GM23338 (cell line): ENCODE data around the gene ATP9A. TPM values are rescaled to one million over a fixed set of nuclear protein-coding genes. Genes with fewer than 3 reads are reported as not detected.
A peak's percentile ranks its signal among the peaks of the same experiment; 100 is the strongest.
"Not testable (repeated sequence)": the region's sequence is repeated elsewhere in the genome, so short reads cannot be mapped to it uniquely, and the experiment has no call there.

Experiments
- ATAC-seq: fragments of 200-7000 bp; cut with Tn5 transposase; 3 replicates; pipeline ENCODE4 v1.9.1; 2020
- DNase-seq: peaks from one replicate; pipeline ENCODE4 v3.0.0-alpha.2; 2015; ENCODE audit warnings: low spot score
- H2AFZ ChIP-seq: fragments of 200-600 bp; sonication (generic); 2 replicates; pipeline ENCODE4 v1.8.0; 2016; ENCODE audit warnings: antibody characterized with exemption, mild to moderate bottlenecking, moderate library complexity
- H3F3A ChIP-seq: fragments of 200-600 bp; sonication (generic); replicated peaks from 2 replicates; pipeline ENCODE4 v1.8.0; 2017; ENCODE audit warnings: antibody characterized with exemption, mixed run types, low read depth
- H3K27ac ChIP-seq: fragments of 200-600 bp; sonication (generic); 2 replicates; pipeline ENCODE4 v1.6.1; 2016; ENCODE audit warnings: low read depth
- H3K27me3 ChIP-seq: fragments of 200-600 bp; sonication (generic); 2 replicates; pipeline ENCODE4 v1.8.0; 2016; ENCODE audit warnings: mild to moderate bottlenecking, mixed run types, moderate library complexity; ENCODE audit not compliant: insufficient read depth
- H3K36me3 ChIP-seq: fragments of 200-600 bp; sonication (generic); 2 replicates; pipeline ENCODE4 v1.8.0; 2016; ENCODE audit warnings: mild to moderate bottlenecking; ENCODE audit not compliant: insufficient read depth
- H3K4me1 ChIP-seq: fragments of 200-600 bp; sonication (generic); 2 replicates; pipeline ENCODE4 v1.8.0; 2016; ENCODE audit warnings: mild to moderate bottlenecking, moderate library complexity; ENCODE audit not compliant: insufficient read depth
- H3K4me2 ChIP-seq: fragments of 200-600 bp; sonication (generic); 2 replicates; pipeline ENCODE4 v1.7.1; 2017; ENCODE audit warnings: mixed run types
- H3K4me3 ChIP-seq: fragments of 200-600 bp; sonication (generic); 2 replicates; pipeline ENCODE4 v1.6.1; 2016; ENCODE audit warnings: mixed run types
- H3K79me2 ChIP-seq: fragments of 200-600 bp; sonication (generic); replicated peaks from 2 replicates; pipeline ENCODE4 v1.8.0; 2017; ENCODE audit warnings: mild to moderate bottlenecking; ENCODE audit not compliant: insufficient read depth
- H3K9me2 ChIP-seq: fragments of 200-600 bp; sonication (generic); 2 replicates; pipeline ENCODE4 v1.8.0; 2017; ENCODE audit not compliant: insufficient read depth
- H4K20me1 ChIP-seq: fragments of 200-600 bp; sonication (generic); replicated peaks from 2 replicates; pipeline ENCODE4 v1.8.0; 2017; ENCODE audit warnings: mild to moderate bottlenecking; ENCODE audit not compliant: insufficient read depth
- H3K27ac Mint-ChIP-seq: 2 replicates; pipeline ENCODE4 v1.8.0; 2020; ENCODE audit warnings: inconsistent platforms, mild to moderate bottlenecking, moderate library complexity, mixed read lengths
- H3K27me3 Mint-ChIP-seq: 3 replicates; pipeline ENCODE4 v1.8.0; 2022; ENCODE audit warnings: low read depth, mild to moderate bottlenecking, moderate library complexity, mixed read lengths, inconsistent platforms; ENCODE audit not compliant: insufficient read depth, poor library complexity
- H3K36me3 Mint-ChIP-seq: 3 replicates; pipeline ENCODE4 v1.8.0; 2021; ENCODE audit warnings: low read depth, mild to moderate bottlenecking, inconsistent platforms, moderate library complexity, mixed read lengths
- H3K4me1 Mint-ChIP-seq: 3 replicates; pipeline ENCODE4 v1.8.0; 2020; ENCODE audit warnings: mild to moderate bottlenecking, inconsistent platforms, mixed read lengths
- H3K4me3 Mint-ChIP-seq: 3 replicates; pipeline ENCODE4 v1.8.0; 2021; ENCODE audit warnings: moderate library complexity, mild to moderate bottlenecking, inconsistent platforms, mixed read lengths
- H3K9me3 Mint-ChIP-seq: 3 replicates; pipeline ENCODE4 v1.8.0; 2020; ENCODE audit warnings: moderate library complexity, mild to moderate bottlenecking, inconsistent platforms, mixed read lengths
- CREB1 ChIP-seq: fragments of 250-450 bp; sonication (Bioruptor Pico); IDR thresholded peaks from 2 replicates; pipeline ENCODE4 v1.5.0; 2020; ENCODE audit warnings: low read depth, mild to moderate bottlenecking, moderate library complexity
- EZH2phosphoT487 ChIP-seq: fragments of 200-600 bp; sonication (generic); IDR thresholded peaks from one replicate; pipeline ENCODE4 v1.8.1; 2018; ENCODE audit warnings: antibody characterized with exemption; ENCODE audit not compliant: unreplicated experiment
- POLR2AphosphoS5 ChIP-seq: IDR thresholded peaks from 2 replicates; pipeline ENCODE4 v1.6.1; 2016; ENCODE audit warnings: antibody characterized with exemption, low read depth
- polyA plus RNA-seq: library from polyadenylated mRNA; unstranded; fragments of >200 nt; fragmentation: Nextera tagmentation; extraction: Ambion mirVana; gene quantifications from 2 replicates; pipeline ENCODE4 v1.2.1, GENCODE V29; 2016
- total RNA-seq: library from RNA; depleted of rRNA; stranded (reverse); fragments of >200 nt; shearing (Covaris generic); gene quantifications from 2 replicates; pipeline ENCODE4 v1.2.3, GENCODE V29; 2014
- TF ChIP-seq, protein P1 (sequence below): IDR thresholded peaks from 2 replicates; pipeline ENCODE4 v1.6.1; 2016; ENCODE audit warnings: antibody characterized with exemption
- TF ChIP-seq, protein P2 (sequence below), 2 experiments: fragments of 200-600 bp in 1 of 2; sonication (generic) in 1 of 2; conservative IDR thresholded peaks; 2 replicates each; pipeline versions ENCODE4 v1.5.1 to v1.6.1; 2016 to 2017; ENCODE audit warnings: antibody characterized with exemption in 2 of 2, low read depth in 2 of 2, mild to moderate bottlenecking in 2 of 2, moderate library complexity in 1 of 2

ATP9A gene
- total and polyA plus RNA-seq, 2 experiments from 2014 or later, result 0.94 to 5.9 TPM

DNA sequence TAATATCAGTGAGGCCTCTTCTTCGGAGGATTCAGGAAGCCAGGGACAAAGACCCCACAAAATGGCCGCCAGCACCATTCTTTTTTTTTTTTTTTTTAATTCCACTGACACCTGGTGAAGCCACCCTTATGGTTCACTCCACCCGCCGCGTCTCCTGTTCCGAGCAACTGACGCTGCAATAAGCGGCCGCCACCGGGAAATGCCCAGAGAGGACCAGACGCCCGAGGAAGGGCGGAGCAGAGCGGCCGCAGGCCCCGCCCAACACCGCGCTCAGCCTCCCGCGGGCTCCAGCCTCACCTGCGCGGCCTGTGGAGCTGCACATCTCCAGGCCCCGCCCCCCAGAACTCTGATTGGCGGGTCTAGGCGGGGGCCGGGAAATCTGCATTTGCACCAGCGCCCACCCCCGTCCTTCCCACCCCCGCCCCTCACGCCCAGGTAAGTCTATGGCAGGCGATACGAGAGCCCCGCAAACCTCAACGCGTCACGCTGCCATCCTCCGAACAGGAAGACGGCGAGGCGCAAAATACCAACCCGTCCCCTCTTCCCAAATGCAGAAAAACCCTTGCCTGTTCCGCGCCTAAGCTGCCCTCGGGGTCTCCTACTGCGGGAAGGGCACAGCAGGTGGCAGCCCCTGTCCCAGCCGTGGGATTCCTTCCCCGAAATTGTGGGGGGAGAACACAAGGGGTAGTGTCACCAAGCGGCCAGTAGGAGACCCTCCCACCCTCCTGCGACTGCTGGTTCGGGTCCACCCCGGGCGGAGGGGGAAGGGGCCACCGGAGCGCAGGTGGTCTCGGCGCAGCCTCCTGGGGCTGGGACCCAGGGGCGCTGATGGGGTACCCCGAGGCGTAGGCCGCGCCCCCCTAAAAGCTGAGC is 960 bp downstream of the ATP9A start:
- no peaks in the 10 kb centered on the region; the same call in 1 of the 2 replicates for H4K20me1 ChIP-seq
- peak; percentile 90 for DNase-seq
- H3K36me3 Mint-ChIP-seq, result no peaks in the 10 kb centered on the region; the same call in 2 of the 3 replicates
- H3K27ac ChIP-seq, result peak overlapping the region; percentile 59
- H3K27me3 ChIP-seq, result peaks cover 7% of the 10 kb centered on the region; the same call in 1 of the 2 replicates
- peaks cover 4% of the 10 kb centered on the region; the same call in 2 of the 3 replicates for H3K4me1 Mint-ChIP-seq
- H3K4me3 Mint-ChIP-seq, result peak overlapping the region; percentile 78
- H3K9me3 Mint-ChIP-seq, result no peaks in the 10 kb centered on the region
- H3K4me2 ChIP-seq, result peak overlapping the region; percentile 97
- H3K4me3 ChIP-seq, result peak overlapping the region; percentile 93
- H3K27me3 Mint-ChIP-seq, result peaks cover 8% of the 10 kb centered on the region
- no peaks in the 10 kb centered on the region; the same call in 1 of the 2 replicates for H3K36me3 ChIP-seq
- peak overlapping the region; percentile 91; the same call in 1 of the 2 replicates for H2AFZ ChIP-seq
- no peak overlapping the region; the same call in 1 of the 2 replicates for H3K27ac Mint-ChIP-seq
- H3K9me2 ChIP-seq, result no peaks in the 10 kb centered on the region
- TF ChIP-seq CREB1 (CRISPR knock-in tag), result peak; percentile 20; the same call in 1 of the 2 replicates
- TF ChIP-seq EZH2phosphoT487, result no peak
- peak; percentile 55 for TF ChIP-seq POLR2AphosphoS5
- TF ChIP-seq, protein P1, sequence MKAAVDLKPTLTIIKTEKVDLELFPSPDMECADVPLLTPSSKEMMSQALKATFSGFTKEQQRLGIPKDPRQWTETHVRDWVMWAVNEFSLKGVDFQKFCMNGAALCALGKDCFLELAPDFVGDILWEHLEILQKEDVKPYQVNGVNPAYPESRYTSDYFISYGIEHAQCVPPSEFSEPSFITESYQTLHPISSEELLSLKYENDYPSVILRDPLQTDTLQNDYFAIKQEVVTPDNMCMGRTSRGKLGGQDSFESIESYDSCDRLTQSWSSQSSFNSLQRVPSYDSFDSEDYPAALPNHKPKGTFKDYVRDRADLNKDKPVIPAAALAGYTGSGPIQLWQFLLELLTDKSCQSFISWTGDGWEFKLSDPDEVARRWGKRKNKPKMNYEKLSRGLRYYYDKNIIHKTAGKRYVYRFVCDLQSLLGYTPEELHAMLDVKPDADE, result no peak
- TF ChIP-seq, protein P2, sequence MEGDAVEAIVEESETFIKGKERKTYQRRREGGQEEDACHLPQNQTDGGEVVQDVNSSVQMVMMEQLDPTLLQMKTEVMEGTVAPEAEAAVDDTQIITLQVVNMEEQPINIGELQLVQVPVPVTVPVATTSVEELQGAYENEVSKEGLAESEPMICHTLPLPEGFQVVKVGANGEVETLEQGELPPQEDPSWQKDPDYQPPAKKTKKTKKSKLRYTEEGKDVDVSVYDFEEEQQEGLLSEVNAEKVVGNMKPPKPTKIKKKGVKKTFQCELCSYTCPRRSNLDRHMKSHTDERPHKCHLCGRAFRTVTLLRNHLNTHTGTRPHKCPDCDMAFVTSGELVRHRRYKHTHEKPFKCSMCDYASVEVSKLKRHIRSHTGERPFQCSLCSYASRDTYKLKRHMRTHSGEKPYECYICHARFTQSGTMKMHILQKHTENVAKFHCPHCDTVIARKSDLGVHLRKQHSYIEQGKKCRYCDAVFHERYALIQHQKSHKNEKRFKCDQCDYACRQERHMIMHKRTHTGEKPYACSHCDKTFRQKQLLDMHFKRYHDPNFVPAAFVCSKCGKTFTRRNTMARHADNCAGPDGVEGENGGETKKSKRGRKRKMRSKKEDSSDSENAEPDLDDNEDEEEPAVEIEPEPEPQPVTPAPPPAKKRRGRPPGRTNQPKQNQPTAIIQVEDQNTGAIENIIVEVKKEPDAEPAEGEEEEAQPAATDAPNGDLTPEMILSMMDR (conservative IDR thresholded peaks at IDR 0.05; ENCODE audit: low read depth in 2 of 2), result peak; percentile 25 to 50; a peak in 3 of 4 replicates
- peaks cover 12% of the 10 kb centered on the region for H3F3A ChIP-seq
- H3K79me2 ChIP-seq, result no peaks in the 10 kb centered on the region
- ATAC-seq, result peak; percentile 94
- H3K4me1 ChIP-seq, result no peaks in the 10 kb centered on the region

DNA sequence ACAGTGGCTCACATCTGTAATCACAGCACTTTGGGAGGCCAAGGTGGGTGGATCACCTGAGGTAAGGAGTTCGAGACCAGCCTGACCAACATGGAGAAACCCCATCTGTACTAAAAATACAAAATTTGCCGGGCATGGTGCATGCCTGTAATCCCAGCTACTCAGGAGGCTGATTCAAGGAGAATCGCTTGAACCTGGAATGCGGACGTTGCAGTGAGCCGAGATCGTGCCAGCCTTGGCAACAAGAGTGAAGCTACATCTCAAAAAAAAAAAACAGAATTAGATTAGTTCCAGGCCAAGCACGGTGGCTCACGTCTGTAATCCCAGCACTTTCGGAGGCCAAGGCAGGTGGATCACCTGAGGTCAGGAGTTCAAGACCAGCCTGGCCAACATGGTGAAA is 2.8 kb downstream of the ATP9A start:
- H3K27ac Mint-ChIP-seq, ATAC-seq, H3K27me3 ChIP-seq, H3K9me2 ChIP-seq, H3K4me1 Mint-ChIP-seq, H3K4me2 ChIP-seq, H3K79me2 ChIP-seq, H3K4me3 ChIP-seq, DNase-seq, H4K20me1 ChIP-seq, H2AFZ ChIP-seq, H3K9me3 Mint-ChIP-seq, H3K27ac ChIP-seq, H3K36me3 ChIP-seq, H3K4me3 Mint-ChIP-seq, H3K4me1 ChIP-seq: not testable (repeated sequence)
- H3K36me3 Mint-ChIP-seq, result peaks cover 13% of the 10 kb centered on the region
- peaks cover 12% of the 10 kb centered on the region for H3F3A ChIP-seq
- peaks cover 16% of the 10 kb centered on the region for H3K27me3 Mint-ChIP-seq
